DOHH2 (cell line): ENCODE measurements around the gene SPAG6.

Source experiments
- H3F3A ChIP-seq: fragments of 200-600 bp; sonication (generic), shearing (Covaris generic); 2 replicates; pipeline ENCODE4 v1.6.0; 2016; ENCODE audit warnings: antibody characterized with exemption, mild to moderate bottlenecking; ENCODE audit not compliant: control insufficient read depth, insufficient read depth
- H3K27ac ChIP-seq: fragments of 200-600 bp; sonication (generic); 2 replicates; pipeline ENCODE4 v1.5.1; 2014; ENCODE audit warnings: low read depth, mild to moderate bottlenecking, low read length, moderate library complexity
- H3K27me3 ChIP-seq: fragments of 200-600 bp; sonication (generic); 2 replicates; pipeline ENCODE4 v1.6.1; 2014; ENCODE audit warnings: mild to moderate bottlenecking, low read length, mixed read lengths; ENCODE audit not compliant: control insufficient read depth
- H3K36me3 ChIP-seq: fragments of 200-600 bp; sonication (generic); 2 replicates; pipeline ENCODE4 v1.6.1; 2014; ENCODE audit warnings: mild to moderate bottlenecking, low read length, moderate library complexity, mixed read lengths; ENCODE audit not compliant: control insufficient read depth
- H3K4me1 ChIP-seq: fragments of 200-600 bp; sonication (generic); 2 replicates; pipeline ENCODE4 v1.6.1; 2014; ENCODE audit warnings: mild to moderate bottlenecking, low read length, mixed read lengths; ENCODE audit not compliant: control insufficient read depth
- H3K4me2 ChIP-seq: fragments of 200-600 bp; sonication (generic); 2 replicates; pipeline ENCODE4 v1.6.0; 2014; ENCODE audit warnings: mild to moderate bottlenecking, low read length, moderate library complexity
- H3K4me3 ChIP-seq: fragments of 200-600 bp; sonication (generic); 2 replicates; pipeline ENCODE4 v1.5.1; 2014; ENCODE audit warnings: mild to moderate bottlenecking, low read length, mixed read lengths
- H3K79me2 ChIP-seq: fragments of 200-600 bp; sonication (generic); 2 replicates; pipeline ENCODE4 v1.6.1; 2014; ENCODE audit warnings: mild to moderate bottlenecking, low read length, mixed read lengths; ENCODE audit not compliant: control insufficient read depth
- H3K9me2 ChIP-seq: fragments of 200-600 bp; sonication (generic); replicated peaks from 2 replicates; pipeline ENCODE4 v1.6.1; 2014; ENCODE audit warnings: mild to moderate bottlenecking, low read length, mixed read lengths; ENCODE audit not compliant: control insufficient read depth
- H3K9me3 ChIP-seq: fragments of 200-600 bp; sonication (generic); 2 replicates; pipeline ENCODE4 v1.6.1; 2014; ENCODE audit warnings: antibody characterized with exemption, low read length, mixed read lengths; ENCODE audit not compliant: control insufficient read depth, insufficient read depth
- H4K20me1 ChIP-seq: fragments of 200-600 bp; sonication (generic); 2 replicates; pipeline ENCODE4 v1.6.0; 2014; ENCODE audit warnings: low read depth, mild to moderate bottlenecking, antibody characterized with exemption, low read length, moderate library complexity; ENCODE audit not compliant: control insufficient read depth, insufficient read depth
- CTCF ChIP-seq: fragments of 200-600 bp; sonication (generic); IDR thresholded peaks from one replicate; pipeline ENCODE4 v1.5.1; 2014; ENCODE audit warnings: antibody characterized with exemption, mild to moderate bottlenecking, low read depth, low read length; ENCODE audit not compliant: poor library complexity, severe bottlenecking
- EZH2phosphoT487 ChIP-seq: fragments of 200-600 bp; sonication (generic); IDR thresholded peaks from 2 replicates; pipeline ENCODE4 v1.6.1; 2017; ENCODE audit warnings: borderline replicate concordance, mild to moderate bottlenecking, antibody characterized with exemption, low read length, moderate library complexity, mixed read lengths

Gene SPAG6

DNA sequence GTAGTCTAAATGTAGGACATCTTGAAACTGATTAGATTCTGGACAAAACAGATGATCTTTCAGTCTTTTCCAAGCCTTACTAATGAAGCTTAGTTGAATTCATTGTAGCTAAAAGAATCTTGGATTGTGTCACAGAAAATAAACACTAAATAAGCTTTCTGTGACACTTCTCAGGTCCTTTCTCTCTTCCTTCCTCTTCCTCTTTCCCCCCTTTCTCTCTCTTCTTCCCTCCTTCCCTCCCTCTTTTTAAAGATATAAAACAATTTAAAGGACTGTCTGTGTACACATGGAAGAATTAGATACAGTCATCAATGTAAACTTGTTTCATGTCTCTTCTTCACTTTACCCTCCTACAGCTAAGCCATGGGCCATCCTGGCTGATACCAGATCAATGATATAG, 34.4 kb upstream of the SPAG6 start:
- no peaks in the 10 kb centered on the region for H3K79me2 ChIP-seq
- TF ChIP-seq CTCF: no peak
- TF ChIP-seq EZH2phosphoT487: no peak
- H3K9me3 ChIP-seq: no peaks in the 10 kb centered on the region
- H3K4me1 ChIP-seq: peaks cover 17% of the 10 kb centered on the region
- no peaks in the 10 kb centered on the region for H3K9me2 ChIP-seq
- no peak overlapping the region for H3K27ac ChIP-seq
- no peaks in the 10 kb centered on the region for H4K20me1 ChIP-seq
- H3K4me3 ChIP-seq: no peak overlapping the region
- no peaks in the 10 kb centered on the region for H3K36me3 ChIP-seq
- H3F3A ChIP-seq: peaks cover 8% of the 10 kb centered on the region
- no peak overlapping the region for H3K4me2 ChIP-seq
- peaks cover 19% of the 10 kb centered on the region for H3K27me3 ChIP-seq

- Histone ChIP-seq H3K36me3 (peaks cover 2% of the 10 kb centered on the region; the same call in 1 of the 2 replicates), H3K27me3 (peaks cover 39% of the 10 kb centered on the region), H3K4me2 (peak overlapping the region; percentile 84), H3K9me3 (no peaks in the 10 kb centered on the region), H4K20me1 (peaks cover 10% of the 10 kb centered on the region; the same call in 1 of the 2 replicates), H3K27ac (no peak overlapping the region), H3K9me2 (no peaks in the 10 kb centered on the region), H3F3A (peaks cover 33% of the 10 kb centered on the region), H3K4me1 (peaks cover 42% of the 10 kb centered on the region), H3K79me2 (no peaks in the 10 kb centered on the region), H3K4me3 (no peak overlapping the region; the same call in 1 of the 2 replicates)
- TF ChIP-seq CTCF (no peak), EZH2phosphoT487 (no peak)
Observed at GRCh38 chr10:22314852-22315251, 30.4 kb upstream of the SPAG6 start.

- Histone ChIP-seq H3F3A (peaks cover 38% of the 10 kb centered on the region), H3K4me3 (peak overlapping the region; percentile 84), H3K36me3 (peaks cover 2% of the 10 kb centered on the region; the same call in 1 of the 2 replicates), H3K79me2 (no peaks in the 10 kb centered on the region), H3K9me2 (no peaks in the 10 kb centered on the region), H3K27ac (no peak overlapping the region), H3K9me3 (no peaks in the 10 kb centered on the region), H3K27me3 (peaks cover 43% of the 10 kb centered on the region), H3K4me2 (peak overlapping the region; percentile 84), H4K20me1 (peaks cover 10% of the 10 kb centered on the region; the same call in 1 of the 2 replicates), H3K4me1 (peaks cover 46% of the 10 kb centered on the region)
- no peak for TF ChIP-seq EZH2phosphoT487
- TF ChIP-seq CTCF: no peak
Observed at GRCh38 chr10:22315455-22316285, 29.6 kb upstream of the SPAG6 start.
